ENCODE data around the gene ATF3.
"Not testable (repeated sequence)": the region's sequence is repeated elsewhere in the genome, so short reads cannot be mapped to it uniquely, and the experiment has no call there.

ATF3 gene

GRCh38 chr1:212655668-212656440, 47.3 kb downstream of the ATF3 start:
- no peak for DNase-seq

GRCh38 chr1:212656730-212657129, 48.2 kb downstream of the ATF3 start:
- no peak for DNase-seq

GRCh38 chr1:212658250-212658649, 49.7 kb downstream of the ATF3 start:
- not testable (repeated sequence) for DNase-seq

- DNase-seq: no peak
Measured at GRCh38 chr1:212664409-212665199, 56.0 kb downstream of the ATF3 start.

- peak; percentile 88 to 89 for DNase-seq
Measured at GRCh38 chr1:212665241-212666115, 56.9 kb downstream of the ATF3 start.

- no peak for DNase-seq
Measured at GRCh38 chr1:212666116-212666775, 57.7 kb downstream of the ATF3 start.

GRCh38 chr1:212667223-212668139, 58.9 kb downstream of the ATF3 start:
- DNase-seq: no peak

GRCh38 chr1:212668477-212668876, 59.9 kb downstream of the ATF3 start:
- DNase-seq: no peak

GRCh38 chr1:212669102-212669501, 60.5 kb downstream of the ATF3 start:
- DNase-seq: no peak

- no peak for DNase-seq
Measured at GRCh38 chr1:212669600-212669999, 61.0 kb downstream of the ATF3 start.

- DNase-seq: no peak
Measured at GRCh38 chr1:212670301-212670700, 61.7 kb downstream of the ATF3 start.
